OCI-LY3 (cell line): ENCODE data around the gene TMEM222.
A peak's percentile ranks its signal among the peaks of the same experiment; 100 is the strongest.

Experiments used
- H2AFZ ChIP-seq: fragments of 200-600, 300-600 bp; shearing (Covaris generic); 2 replicates; pipeline ENCODE4 v1.6.0; 2014; ENCODE audit warnings: antibody characterized with exemption, low read depth, low read length
- H3K27ac ChIP-seq: fragments of 200-600, 300-600 bp; sonication (generic); 2 replicates; pipeline ENCODE4 v1.5.1; 2014; ENCODE audit warnings: mild to moderate bottlenecking, low read length, moderate library complexity, mixed read lengths
- H3K27me3 ChIP-seq: fragments of 200-600, 300-600 bp; sonication (generic); 2 replicates; pipeline ENCODE4 v1.6.1; 2014; ENCODE audit warnings: low read depth, low read length, mixed read lengths
- H3K36me3 ChIP-seq: fragments of 200-600, 300-600 bp; sonication (generic); replicated peaks from 2 replicates; pipeline ENCODE3; 2014; ENCODE audit warnings: low read depth, low read length, mixed read lengths
- H3K4me1 ChIP-seq: fragments of 300-600, 200-600 bp; sonication (generic); 2 replicates; pipeline ENCODE4 v1.6.1; 2014; ENCODE audit warnings: low read length, mixed read lengths
- H3K4me2 ChIP-seq: fragments of 200-600, 300-600 bp; sonication (generic); 2 replicates; pipeline ENCODE4 v1.6.1; 2014; ENCODE audit warnings: low read length, mixed read lengths
- H3K4me3 ChIP-seq: fragments of 300-600, 200-600 bp; sonication (generic); 2 replicates; pipeline ENCODE4 v1.5.1; 2014; ENCODE audit warnings: antibody characterized with exemption, mild to moderate bottlenecking, low read length, moderate library complexity
- H3K79me2 ChIP-seq: fragments of 300-600, 200-600 bp; shearing (Covaris generic); 2 replicates; pipeline ENCODE4 v1.6.1; 2014; ENCODE audit warnings: mild to moderate bottlenecking, low read length, mixed read lengths
- H3K9ac ChIP-seq: fragments of 300-600, 200-600 bp; shearing (Covaris generic); 2 replicates; pipeline ENCODE4 v1.6.0; 2014; ENCODE audit warnings: mild to moderate bottlenecking, low read length, moderate library complexity
- H3K9me3 ChIP-seq: fragments of 200-600, 300-600 bp; shearing (Covaris generic); 2 replicates; pipeline ENCODE4 v1.6.1; 2014; ENCODE audit warnings: low read length, mixed read lengths; ENCODE audit not compliant: insufficient read depth
- H4K20me1 ChIP-seq: fragments of 200-600, 300-600 bp; sonication (generic); 2 replicates; pipeline ENCODE4 v1.6.1; 2016; ENCODE audit warnings: low read length, mixed read lengths; ENCODE audit not compliant: insufficient read depth
- EZH2phosphoT487 ChIP-seq: fragments of 200-600 bp; shearing (Covaris generic); IDR thresholded peaks from 2 replicates; pipeline ENCODE4 v1.6.1; 2018; ENCODE audit warnings: antibody characterized with exemption, mixed run types, low read depth
- TF ChIP-seq, protein P1 (sequence below): fragments of 200-600, 300-600 bp; sonication (generic); IDR thresholded peaks from 2 replicates; pipeline ENCODE4 v1.5.1; 2014; ENCODE audit warnings: antibody characterized with exemption, low read length, low read depth

The TMEM222 gene

DNA sequence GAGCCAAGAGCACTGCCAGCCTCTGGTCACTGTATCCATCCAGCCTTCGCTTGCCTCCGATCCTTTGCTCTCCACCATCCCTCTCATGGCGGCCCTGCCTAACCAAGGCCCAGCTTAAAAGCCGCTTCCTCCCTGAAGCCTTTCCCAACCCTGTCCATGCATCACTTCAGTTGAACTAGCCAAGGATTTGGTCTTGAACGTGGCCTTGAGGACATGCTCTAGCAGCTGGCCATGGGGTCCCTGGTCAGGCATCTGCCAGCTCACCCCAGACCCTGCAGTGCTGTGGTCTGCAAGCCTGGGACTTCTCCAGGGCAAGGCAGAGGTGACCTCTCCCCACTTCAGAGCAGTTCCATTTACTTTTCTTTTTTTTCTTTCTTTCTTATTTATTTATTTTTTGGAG lies 14.8 kb downstream of the TMEM222 start:
- Histone ChIP-seq H3K27me3 (no peaks in the 10 kb centered on the region), H2AFZ (no peak overlapping the region), H3K79me2 (no peaks in the 10 kb centered on the region), H3K4me1 (peaks cover 9% of the 10 kb centered on the region), H3K4me2 (no peak overlapping the region), H3K9me3 (no peaks in the 10 kb centered on the region), H4K20me1 (no peaks in the 10 kb centered on the region), H3K36me3 (no peaks in the 10 kb centered on the region), H3K9ac (no peak overlapping the region), H3K4me3 (no peak overlapping the region), H3K27ac (no peak overlapping the region)
- no peak for TF ChIP-seq EZH2phosphoT487
- TF ChIP-seq, protein P1, sequence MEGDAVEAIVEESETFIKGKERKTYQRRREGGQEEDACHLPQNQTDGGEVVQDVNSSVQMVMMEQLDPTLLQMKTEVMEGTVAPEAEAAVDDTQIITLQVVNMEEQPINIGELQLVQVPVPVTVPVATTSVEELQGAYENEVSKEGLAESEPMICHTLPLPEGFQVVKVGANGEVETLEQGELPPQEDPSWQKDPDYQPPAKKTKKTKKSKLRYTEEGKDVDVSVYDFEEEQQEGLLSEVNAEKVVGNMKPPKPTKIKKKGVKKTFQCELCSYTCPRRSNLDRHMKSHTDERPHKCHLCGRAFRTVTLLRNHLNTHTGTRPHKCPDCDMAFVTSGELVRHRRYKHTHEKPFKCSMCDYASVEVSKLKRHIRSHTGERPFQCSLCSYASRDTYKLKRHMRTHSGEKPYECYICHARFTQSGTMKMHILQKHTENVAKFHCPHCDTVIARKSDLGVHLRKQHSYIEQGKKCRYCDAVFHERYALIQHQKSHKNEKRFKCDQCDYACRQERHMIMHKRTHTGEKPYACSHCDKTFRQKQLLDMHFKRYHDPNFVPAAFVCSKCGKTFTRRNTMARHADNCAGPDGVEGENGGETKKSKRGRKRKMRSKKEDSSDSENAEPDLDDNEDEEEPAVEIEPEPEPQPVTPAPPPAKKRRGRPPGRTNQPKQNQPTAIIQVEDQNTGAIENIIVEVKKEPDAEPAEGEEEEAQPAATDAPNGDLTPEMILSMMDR = no peak

DNA sequence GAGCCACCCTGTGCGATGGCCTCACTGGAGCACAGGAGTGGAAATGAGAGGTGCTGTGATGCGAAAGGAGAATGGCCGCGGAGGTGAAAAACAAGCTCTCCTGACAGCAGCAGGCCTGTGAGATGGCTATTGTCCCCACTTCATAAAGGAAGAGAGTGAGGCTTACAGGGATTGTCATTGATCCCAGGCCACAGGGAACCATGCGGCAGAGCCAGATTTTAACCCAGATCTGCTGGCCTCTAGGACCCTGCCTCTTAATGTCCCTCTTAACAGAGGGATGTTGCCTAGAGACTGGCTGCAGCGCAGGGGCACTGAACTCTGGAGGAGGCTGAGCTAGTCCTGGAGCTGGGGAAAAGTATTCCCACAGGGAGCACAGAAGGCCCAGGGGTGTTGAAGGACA lies 16.8 kb downstream of the TMEM222 start:
- Histone ChIP-seq H3K9me3 (no peaks in the 10 kb centered on the region), H3K4me3 (no peak overlapping the region), H3K4me1 (peaks cover 25% of the 10 kb centered on the region), H2AFZ (no peak overlapping the region), H3K4me2 (no peak overlapping the region), H3K27me3 (no peaks in the 10 kb centered on the region), H3K27ac (no peak overlapping the region), H3K79me2 (no peaks in the 10 kb centered on the region), H4K20me1 (no peaks in the 10 kb centered on the region), H3K36me3 (no peaks in the 10 kb centered on the region), H3K9ac (no peak overlapping the region)
- TF ChIP-seq, protein P1 = no peak
- no peak for TF ChIP-seq EZH2phosphoT487

DNA sequence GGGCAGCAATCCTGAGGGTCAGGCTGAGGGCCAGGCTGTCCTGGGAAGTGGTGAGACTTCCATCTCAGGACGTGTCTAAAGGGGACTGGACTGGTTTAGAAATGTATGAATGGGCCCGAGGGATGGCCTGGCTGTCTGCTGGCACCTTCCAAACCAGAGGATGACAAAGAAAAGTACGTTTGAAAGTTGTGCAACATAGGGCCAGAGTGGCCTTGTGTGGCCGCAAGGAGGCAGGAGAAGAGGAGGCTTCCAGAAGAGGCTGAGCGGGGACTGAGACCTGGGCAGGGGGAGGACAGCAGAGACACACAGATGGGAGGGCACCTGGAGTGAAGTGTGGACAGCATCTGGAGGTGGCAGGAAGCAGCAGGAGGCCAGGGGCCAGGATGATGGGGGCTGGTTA lies 17.2 kb downstream of the TMEM222 start:
- Histone ChIP-seq H3K9ac (no peak overlapping the region), H3K9me3 (no peaks in the 10 kb centered on the region), H4K20me1 (no peaks in the 10 kb centered on the region), H3K36me3 (no peaks in the 10 kb centered on the region), H3K4me3 (no peak overlapping the region), H3K4me2 (no peak overlapping the region), H3K4me1 (peaks cover 25% of the 10 kb centered on the region), H3K79me2 (no peaks in the 10 kb centered on the region), H2AFZ (no peak overlapping the region), H3K27ac (no peak overlapping the region), H3K27me3 (no peaks in the 10 kb centered on the region)
- no peak for TF ChIP-seq EZH2phosphoT487
- TF ChIP-seq, protein P1 = no peak

DNA sequence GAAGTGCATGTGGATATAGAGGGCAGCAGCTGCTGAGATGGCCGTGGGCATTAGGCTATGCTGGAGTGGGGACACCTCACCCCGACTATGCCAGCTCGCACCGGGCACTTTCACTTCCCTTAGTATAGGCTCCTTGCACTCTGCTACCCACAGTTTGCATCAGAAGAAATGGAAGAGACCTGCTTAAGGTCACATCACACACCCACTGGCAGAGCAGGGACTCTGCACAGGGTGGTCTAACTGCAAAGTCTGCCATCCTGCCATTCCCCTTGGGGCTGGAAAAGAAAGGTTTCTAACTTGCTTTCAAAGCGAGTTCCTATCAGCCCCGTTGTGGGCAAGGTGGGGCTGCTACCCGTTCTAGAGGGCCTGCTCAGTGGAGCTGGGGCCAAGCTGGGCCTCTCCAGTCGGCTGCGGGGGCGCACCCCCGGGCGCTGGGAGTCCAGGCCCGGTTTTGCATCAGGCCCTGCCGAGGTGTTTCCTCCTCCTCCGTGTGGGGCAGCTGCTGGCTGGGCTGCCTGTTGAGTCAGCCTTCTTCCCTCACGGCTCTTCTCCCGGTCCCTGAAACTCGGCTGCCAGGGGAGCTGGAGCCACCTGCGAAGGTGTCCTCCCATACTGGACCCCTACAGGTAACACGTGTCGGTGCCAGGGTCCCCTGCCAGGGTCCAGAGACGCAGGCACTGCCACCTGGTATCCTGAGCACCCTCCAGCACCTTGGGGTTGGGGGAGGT lies 19.7 kb downstream of the TMEM222 start, which contains the start of gene SYTL1:
Gene SYTL1, plus strand, starts transcription at position 498 of the 728 bp plus-strand sequence. CDS start 3,313 bp downstream, outside the sequence.
- H3K9me3 ChIP-seq = no peaks in the 10 kb centered on the region
- H3K4me3 ChIP-seq = peak within 1 kb of the TSS; percentile 91
- H3K9ac ChIP-seq = peak within 1 kb of the TSS; percentile 76
- H2AFZ ChIP-seq = peak within 1 kb of the TSS; percentile 62
- no peaks in the 10 kb centered on the region for H3K27me3 ChIP-seq
- peak within 1 kb of the TSS; percentile 53 for H3K27ac ChIP-seq
- H3K36me3 ChIP-seq = no peaks in the 10 kb centered on the region
- TF ChIP-seq, protein P1 = no peak
- TF ChIP-seq EZH2phosphoT487 = no peak
- H3K4me2 ChIP-seq = peak within 1 kb of the TSS; percentile 97
- no peaks in the 10 kb centered on the region for H3K79me2 ChIP-seq
- peaks cover 25% of the 10 kb centered on the region for H3K4me1 ChIP-seq
- no peaks in the 10 kb centered on the region for H4K20me1 ChIP-seq
